WERI-Rb-1 (cell line): ENCODE measurements around the gene OARD1.

ENCODE experiments used
- DNase-seq: peaks from one replicate; pipeline ENCODE4 v3.0.0-alpha.2; 2020
- H3K27ac ChIP-seq: fragments of 250-450 bp; sonication (Bioruptor Pico); 2 replicates; pipeline ENCODE4 v1.5.1; 2020; ENCODE audit warnings: mild to moderate bottlenecking, moderate library complexity
- H3K27me3 ChIP-seq: fragments of 250-450 bp; sonication (Bioruptor Pico); 2 replicates; pipeline ENCODE4 v1.5.1; 2021; ENCODE audit warnings: mild to moderate bottlenecking, low read depth, moderate library complexity; ENCODE audit not compliant: insufficient read depth, severe bottlenecking
- H3K36me3 ChIP-seq: fragments of 250-450 bp; sonication (Bioruptor Pico); 2 replicates; pipeline ENCODE4 v1.5.1; 2020; ENCODE audit warnings: mild to moderate bottlenecking, moderate library complexity
- H3K4me3 ChIP-seq: 2 replicates; pipeline ENCODE4 v1.5.1; 2011; ENCODE audit warnings: low read depth, mild to moderate bottlenecking, control low read depth, low read length
- H3K9me3 ChIP-seq: fragments of 250-450 bp; sonication (Bioruptor Pico); 2 replicates; pipeline ENCODE4 v1.5.1; 2021; ENCODE audit warnings: mild to moderate bottlenecking, moderate library complexity; ENCODE audit not compliant: severe bottlenecking
- TF ChIP-seq, protein P1 (sequence below): IDR thresholded peaks from 2 replicates; pipeline ENCODE4 v1.5.1; 2011; ENCODE audit warnings: low read depth, mild to moderate bottlenecking, control low read depth, inconsistent platforms, low read length

The OARD1 gene

DNA sequence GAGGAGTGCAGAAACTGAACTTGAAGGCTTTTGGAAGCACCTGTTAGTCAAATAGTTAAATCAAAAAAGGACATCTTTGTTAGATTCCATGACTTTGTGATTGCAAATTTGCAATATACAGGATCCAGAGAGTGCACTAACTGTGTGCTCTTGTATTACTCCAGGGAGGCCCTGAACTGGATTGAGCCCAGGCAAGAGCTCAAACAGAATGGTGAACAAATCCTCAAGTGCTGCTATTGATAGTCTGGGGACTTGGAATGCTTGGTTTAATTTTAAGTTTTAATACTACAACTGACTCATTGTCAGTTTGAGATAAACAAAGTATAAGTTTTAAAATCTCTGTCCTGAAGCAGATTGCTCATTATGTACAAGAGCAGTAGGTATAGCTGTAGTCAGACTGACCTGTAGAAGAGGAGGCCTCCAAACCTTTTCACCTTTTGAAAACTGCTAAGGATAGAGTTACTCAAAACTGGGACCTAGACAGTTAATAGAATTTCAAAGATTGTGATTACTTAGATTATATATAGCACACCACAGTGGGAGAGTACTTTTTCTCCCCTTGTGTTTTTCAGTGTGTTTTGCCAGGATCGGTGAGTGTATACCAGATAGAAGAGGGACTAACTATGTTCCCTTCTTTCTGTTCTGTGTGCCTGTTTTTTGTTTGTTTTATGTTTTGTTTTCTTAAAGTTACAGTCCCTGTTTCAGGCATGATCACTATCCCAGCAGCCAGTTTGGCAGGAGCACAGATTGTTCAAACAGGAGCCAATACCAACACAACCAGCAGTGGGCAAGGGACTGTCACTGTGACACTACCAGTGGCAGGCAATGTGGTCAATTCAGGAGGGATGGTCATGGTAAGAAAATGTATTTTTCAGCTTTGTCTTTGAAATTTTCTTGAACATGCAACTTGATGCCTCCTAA, 18.9 kb upstream of the OARD1 start:
- TF ChIP-seq, protein P1, sequence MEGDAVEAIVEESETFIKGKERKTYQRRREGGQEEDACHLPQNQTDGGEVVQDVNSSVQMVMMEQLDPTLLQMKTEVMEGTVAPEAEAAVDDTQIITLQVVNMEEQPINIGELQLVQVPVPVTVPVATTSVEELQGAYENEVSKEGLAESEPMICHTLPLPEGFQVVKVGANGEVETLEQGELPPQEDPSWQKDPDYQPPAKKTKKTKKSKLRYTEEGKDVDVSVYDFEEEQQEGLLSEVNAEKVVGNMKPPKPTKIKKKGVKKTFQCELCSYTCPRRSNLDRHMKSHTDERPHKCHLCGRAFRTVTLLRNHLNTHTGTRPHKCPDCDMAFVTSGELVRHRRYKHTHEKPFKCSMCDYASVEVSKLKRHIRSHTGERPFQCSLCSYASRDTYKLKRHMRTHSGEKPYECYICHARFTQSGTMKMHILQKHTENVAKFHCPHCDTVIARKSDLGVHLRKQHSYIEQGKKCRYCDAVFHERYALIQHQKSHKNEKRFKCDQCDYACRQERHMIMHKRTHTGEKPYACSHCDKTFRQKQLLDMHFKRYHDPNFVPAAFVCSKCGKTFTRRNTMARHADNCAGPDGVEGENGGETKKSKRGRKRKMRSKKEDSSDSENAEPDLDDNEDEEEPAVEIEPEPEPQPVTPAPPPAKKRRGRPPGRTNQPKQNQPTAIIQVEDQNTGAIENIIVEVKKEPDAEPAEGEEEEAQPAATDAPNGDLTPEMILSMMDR: no peak
- no peak overlapping the region for H3K4me3 ChIP-seq
- no peak for DNase-seq
- peaks cover 86% of the 10 kb centered on the region for H3K36me3 ChIP-seq
- no peak overlapping the region for H3K27ac ChIP-seq
- H3K9me3 ChIP-seq: no peaks in the 10 kb centered on the region
- no peaks in the 10 kb centered on the region for H3K27me3 ChIP-seq

- Histone ChIP-seq H3K27ac (no peak overlapping the region), H3K36me3 (peaks cover 86% of the 10 kb centered on the region), H3K27me3 (no peaks in the 10 kb centered on the region), H3K4me3 (no peak overlapping the region), H3K9me3 (no peaks in the 10 kb centered on the region)
- TF ChIP-seq, protein P1: no peak
- no peak for DNase-seq
Observed at GRCh38 chr6:41088451-41088850, 16.3 kb upstream of the OARD1 start.

GRCh38 chr6:41085182-41085581, 13.0 kb upstream of the OARD1 start:
- Histone ChIP-seq H3K9me3 (no peaks in the 10 kb centered on the region), H3K27me3 (no peaks in the 10 kb centered on the region), H3K27ac (no peak overlapping the region), H3K4me3 (no peak overlapping the region), H3K36me3 (peaks cover 80% of the 10 kb centered on the region)
- TF ChIP-seq, protein P1: no peak
- no peak for DNase-seq

DNA sequence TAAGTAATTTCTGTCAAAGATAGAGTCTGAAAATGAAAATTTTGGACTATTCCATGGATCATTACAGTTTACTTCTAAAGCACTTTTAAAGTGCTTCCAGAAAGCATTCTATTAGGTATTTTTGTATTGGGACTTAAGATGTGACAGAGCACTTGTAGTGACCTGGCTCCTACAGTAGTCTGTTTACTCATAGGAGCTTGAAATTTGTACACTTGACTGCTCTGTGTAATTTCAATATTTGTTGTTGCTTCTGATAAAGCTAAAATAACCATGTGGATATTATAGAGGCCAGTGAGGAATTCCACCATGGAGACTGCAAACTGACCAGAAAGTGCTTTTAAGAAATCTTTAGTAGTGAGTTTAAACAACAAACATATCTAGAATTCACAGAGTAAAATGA, 10.9 kb upstream of the OARD1 start:
- Histone ChIP-seq H3K36me3 (peaks cover 85% of the 10 kb centered on the region), H3K27me3 (no peaks in the 10 kb centered on the region), H3K27ac (no peak overlapping the region), H3K9me3 (no peaks in the 10 kb centered on the region), H3K4me3 (no peak overlapping the region)
- DNase-seq: no peak
- TF ChIP-seq, protein P1: no peak

GRCh38 chr6:41080621-41081020, 8.5 kb upstream of the OARD1 start:
- no peaks in the 10 kb centered on the region for H3K27me3 ChIP-seq
- TF ChIP-seq, protein P1: no peak
- H3K4me3 ChIP-seq: no peak overlapping the region
- peaks cover 67% of the 10 kb centered on the region for H3K36me3 ChIP-seq
- H3K9me3 ChIP-seq: no peaks in the 10 kb centered on the region
- no peak for DNase-seq
- H3K27ac ChIP-seq: no peak overlapping the region
